ENCODE measurements around the gene NOP16.
"Not testable (repeated sequence)": the region's sequence is repeated elsewhere in the genome, so short reads cannot be mapped to it uniquely, and the experiment has no call there.

Gene NOP16

DNA sequence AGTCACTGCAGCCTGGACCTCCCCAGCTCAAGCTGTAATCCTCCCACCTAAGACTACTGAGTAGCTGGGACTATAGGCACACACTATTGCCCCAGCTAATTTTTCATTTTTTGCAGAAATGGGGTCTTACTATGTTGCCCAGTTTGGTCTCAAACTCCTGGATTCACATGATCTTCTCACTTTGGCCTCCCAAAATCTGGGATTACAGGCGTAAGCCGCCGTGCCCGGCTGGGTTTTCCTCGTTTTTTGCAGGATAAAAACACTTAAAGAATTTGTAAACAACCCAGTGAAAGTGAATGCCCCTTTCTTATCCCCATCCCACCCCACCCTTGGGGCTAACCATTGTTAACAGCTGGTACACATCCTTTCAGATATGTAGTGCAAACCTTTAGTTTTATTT, 20.2 kb upstream of the NOP16 start:
- DNase-seq = no peak

DNA sequence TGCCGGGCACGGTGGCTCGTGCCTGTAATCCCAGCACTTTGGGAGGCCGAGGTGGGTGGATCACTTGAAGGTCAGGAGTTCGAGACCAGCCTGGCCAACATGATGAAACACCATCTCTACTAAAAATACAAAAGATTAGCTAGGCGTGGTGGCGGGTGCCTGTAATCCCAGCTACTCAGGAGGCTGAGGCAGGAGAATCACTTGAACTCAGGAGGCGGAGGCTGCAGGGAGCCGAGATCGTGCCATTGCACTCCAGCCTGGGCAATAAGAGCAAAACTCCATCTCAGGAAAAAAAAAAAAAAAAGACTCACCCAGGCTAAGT, 19.8 kb upstream of the NOP16 start:
- DNase-seq = not testable (repeated sequence)

DNA sequence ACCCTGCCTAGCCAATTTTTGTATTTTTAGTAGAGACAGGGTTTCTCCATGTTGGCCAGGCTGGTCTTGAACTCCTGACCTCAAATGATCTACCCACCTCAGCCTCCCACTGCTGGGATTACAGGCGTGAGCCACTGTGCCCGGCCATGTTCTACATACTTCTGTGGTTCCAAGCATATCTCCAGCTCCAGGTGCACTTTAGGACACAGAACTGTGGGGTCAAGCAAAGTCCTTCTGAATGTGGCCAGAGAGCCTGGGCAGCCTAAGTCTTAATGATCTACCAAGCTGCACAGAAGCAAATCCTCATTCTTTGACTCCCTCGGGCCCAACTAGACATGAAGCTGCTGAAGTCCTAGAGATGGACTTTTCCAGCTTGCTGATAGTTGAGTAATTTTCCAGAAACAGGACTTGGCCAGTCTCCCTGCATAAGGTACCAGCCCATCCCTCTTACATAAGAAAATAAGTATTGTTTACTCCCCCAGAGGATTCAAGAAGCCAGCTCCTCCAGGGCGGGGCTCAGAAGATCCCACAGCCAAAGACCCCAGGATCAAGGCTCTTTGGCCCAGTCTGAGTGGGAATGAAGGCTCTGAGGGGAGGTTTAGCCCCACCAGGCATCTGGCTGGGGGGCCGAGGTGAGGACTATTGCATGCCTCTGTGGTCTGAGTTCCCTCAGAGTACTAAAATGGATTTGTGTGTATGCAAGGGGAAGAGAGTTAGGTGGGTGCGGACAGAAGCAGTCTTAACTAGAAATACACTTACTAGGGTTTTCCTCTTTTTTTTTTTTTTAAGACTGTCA, 19.3 kb upstream of the NOP16 start:
- no peak for DNase-seq

DNA sequence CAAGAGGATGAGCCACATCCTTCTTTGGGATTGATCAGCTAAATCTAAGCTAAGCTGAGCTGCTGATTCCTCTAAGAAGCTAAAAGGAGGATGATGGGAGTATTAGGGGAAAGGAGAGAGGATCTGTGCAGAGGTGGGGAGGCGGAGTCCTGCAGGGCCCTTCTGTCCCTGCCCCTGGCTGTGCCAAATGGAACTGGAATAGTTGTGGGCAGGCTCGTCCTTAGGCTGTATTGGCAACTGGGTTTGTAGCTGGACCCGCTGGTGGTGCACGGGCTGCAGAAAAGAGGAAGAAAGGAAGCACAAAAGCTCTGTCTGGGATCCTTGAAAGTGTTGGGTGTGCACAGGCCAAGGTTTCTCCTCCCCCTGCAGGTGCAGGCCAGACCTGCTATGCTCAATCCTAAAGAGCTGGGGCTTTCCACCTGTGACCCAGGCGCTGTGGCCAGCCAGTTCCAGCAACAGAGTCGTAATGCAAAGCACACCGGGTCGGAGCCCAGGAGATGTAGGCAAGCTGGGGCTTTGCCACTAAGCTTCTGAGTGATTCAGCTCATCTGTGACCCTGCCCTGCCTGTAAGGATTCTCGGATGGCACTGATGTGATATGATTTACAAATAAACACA, 18.1 kb upstream of the NOP16 start:
- DNase-seq = no peak

DNA sequence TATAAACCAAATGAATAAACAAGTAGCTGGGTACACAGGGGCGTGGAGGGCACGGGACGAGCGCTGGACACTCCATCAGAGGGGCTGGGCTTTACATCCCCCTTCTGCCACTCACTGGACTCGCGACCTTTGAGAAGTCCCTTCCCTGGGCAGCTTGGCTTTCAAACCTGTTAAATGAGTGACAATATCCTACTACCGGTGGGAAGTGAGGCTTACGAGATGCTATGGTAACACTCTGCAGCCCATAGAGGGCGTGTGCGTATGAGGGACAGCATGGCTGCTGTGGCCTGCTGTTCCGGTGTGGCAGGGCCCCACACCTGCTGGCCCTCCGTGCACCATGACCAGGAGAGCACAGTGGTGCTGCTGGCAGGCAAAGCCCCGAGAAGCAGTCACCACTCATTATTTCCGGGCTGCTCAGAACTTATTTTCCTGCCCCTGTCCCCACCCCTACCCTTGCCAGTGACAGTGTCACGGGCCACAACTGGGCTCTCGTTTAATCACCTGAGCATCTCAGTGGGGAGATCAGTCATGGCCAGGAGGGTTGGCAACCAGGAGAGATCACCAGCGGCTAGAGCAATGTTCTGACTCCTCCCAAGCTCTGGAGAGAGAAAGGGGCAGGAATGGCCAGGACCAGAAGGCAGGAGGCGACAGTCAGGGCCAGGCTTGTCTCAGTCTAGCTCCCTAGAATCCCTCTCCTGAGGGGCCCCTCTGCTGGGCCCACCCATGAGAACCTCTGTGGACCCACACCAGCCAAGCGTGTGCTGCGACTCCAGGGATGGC, 17.4 kb upstream of the NOP16 start:
- no peak for DNase-seq

DNA sequence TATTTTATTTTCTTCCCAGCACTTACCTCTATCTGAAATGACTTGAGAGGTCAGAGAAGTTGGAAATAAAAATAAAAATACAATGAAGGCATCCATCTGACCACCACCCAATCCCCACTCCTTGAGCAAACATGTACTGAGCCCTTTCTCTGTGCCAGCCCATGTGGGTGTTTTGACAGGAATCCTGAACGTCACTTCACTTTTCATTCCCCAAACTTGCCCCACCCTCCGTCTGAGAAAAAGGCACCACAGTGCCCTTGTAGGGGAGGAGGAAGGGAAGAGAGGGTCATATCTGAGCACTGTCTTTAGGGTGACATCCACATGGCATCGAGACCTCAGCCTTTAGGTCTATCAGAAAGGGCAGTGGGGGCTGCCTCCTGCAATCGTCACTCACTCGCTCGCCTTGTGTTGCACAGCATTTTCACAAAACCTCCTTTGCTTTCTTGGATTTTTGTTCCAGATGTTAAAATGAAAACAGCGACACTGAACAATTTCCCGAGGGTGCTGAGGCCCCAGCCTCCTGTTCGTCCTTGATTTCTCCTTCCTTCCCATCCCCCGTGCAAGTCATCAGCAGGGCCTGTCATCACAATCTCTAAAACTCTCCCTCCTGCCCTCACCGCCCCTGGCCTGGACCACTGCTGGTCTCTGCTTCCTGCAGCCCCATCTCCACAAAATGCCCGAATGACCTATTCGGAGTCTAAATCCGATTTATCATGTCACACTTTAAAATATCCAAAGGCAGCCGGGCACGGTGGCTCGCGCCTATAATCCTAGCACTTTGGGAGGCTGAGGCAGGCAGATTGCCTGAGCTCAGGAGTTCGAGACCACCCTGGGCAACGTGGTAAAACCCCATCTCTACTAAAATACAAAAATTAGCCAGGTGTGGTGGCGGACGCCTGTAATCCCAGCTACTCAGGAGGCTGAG, 13.1 kb upstream of the NOP16 start:
- DNase-seq = no peak

DNA sequence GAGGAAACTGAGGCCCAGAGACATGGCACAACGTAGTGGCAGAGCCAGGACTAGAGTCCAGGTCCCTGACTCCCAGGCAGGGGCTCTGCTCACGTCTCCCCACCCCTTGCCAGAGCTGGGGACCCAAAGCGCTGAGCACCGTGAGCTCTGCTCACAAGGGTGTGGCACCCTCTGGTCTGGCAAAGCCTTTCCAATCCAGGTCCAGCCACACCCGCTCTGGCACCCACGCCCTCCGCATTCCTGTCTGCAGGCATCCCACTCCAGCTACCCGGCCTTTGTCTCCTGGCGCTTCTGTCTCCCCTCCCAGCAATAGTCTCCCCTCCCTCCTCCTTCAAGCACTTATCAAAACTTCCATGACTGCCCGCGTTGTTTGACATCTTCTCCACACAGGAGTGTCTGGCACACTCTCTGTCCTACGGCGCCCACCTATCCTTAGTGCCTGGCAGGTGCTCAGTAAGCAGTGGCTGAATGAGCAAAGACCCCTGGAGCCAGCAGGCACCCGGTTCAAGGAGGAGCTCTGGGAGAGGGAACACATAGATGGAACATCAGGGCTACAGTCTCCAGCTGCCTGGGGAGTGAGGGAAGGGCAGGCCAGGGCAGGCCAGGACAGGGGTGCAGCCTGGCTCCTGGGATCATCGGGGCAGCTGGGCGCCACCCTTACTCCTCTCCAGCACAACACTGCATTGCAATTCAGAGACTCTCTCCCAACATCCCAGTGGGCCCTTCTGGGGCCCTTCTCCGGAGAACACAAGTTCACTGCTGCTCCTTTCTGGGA, 12.2 kb upstream of the NOP16 start:
- DNase-seq = no peak

DNA sequence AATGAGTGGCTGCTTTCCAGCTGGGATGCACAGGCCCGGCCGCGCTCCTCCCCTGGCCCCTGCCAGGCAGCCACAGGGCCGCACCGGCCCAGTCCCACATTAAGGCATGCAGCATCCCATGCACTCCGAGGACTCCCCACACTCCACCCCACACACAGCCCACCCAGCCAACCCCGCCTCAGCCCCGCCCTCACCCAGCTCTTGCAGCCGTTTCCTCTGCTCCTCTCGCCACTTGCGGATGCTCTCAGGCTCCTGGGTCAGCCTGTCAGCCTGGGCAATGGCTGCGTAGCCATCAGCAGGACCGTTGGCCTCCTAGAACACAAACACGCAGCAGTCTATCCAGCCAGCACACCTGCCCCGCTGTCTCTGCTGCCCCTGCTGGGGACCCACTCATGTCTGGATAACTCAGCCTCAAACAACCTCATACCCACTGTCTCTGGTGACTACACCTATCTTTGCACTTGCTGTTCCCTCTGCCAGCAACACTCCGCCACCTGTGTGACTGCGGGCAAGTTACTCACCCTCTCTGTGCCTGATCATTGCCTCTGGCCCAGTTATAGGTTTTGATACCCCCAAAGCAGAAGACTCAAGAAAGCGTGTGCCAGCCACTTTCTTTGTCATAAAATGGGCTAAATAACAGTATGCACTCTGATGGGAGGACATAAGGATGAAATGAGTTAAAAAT, 9.5 kb upstream of the NOP16 start:
- no peak for DNase-seq

DNA sequence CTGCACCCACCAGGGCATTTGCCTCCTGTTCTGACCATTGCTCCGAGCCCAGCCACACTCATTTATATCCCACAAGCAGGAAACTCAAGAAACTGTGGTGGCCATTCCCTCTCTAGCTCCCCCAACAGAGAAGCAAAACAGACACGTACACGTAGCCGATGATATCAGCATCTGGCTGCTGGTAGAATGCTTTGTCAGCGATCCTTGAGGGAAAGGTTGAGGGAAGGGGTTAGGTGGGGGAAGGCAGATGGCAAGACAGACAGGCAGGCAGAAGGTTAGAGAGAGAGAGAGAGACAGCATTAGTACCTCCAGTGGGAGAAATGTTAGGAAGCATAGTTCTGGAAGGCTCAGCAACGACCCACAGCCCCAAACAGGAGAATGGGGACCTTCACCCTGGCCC, 7.9 kb upstream of the NOP16 start:
- no peak for DNase-seq

DNA sequence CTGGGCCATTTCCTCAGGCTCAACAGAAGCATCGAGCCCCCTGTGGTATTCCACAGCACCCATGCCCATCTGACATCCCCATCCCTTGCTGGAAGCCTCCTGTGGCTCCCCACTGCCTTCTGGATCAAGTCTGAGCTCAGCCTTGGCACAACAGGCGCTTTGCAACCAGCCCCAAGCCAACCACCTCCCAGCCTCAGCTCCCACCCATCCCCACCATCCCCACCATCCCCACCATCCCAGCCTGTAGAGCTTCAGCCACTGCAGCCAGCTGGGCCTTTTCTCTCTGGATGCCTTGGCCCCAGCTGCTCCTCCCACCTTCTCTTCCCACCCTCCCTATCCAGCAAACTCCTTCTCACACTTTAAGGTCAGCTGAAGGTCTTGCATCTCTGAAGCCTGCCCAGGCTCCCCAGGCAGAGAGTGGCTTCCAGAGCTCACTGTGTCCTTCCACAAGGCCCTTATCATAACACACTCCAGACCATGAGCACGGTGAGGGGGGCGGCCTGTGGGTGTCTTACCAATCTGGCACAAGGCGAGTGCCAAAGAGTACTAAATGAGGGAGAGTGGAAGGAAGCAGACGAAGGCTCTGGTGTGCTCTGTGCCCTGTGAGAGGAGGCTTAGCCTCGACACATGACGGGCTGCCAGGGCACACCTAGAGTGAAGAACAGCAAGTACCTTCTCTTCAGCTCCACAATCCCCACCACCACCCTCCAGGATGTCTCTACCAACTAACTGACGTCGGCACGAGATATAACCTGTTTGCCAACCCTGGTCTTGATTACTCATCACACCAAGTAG, 6.7 kb upstream of the NOP16 start:
- no peak for DNase-seq

DNA sequence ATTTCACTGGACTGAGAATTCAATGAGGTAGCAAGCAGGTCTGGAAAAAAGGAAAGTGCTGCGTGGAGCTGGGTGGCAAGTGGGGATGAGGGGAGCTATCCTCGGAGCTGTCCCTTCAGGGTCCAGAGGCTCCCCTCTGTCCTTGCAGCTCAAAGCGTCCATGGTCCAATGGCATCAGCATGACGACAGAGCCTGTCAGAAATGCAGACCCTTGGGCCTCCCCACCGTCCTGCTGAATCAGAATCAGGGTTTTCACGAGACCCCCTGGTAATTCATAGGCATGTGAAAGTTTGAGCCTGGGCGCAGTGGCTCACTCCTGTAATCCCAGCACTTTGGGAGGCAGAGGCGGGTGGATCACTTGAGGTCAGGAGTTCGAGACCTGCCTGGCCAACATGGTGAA, 5.7 kb upstream of the NOP16 start:
- DNase-seq = no peak

DNA sequence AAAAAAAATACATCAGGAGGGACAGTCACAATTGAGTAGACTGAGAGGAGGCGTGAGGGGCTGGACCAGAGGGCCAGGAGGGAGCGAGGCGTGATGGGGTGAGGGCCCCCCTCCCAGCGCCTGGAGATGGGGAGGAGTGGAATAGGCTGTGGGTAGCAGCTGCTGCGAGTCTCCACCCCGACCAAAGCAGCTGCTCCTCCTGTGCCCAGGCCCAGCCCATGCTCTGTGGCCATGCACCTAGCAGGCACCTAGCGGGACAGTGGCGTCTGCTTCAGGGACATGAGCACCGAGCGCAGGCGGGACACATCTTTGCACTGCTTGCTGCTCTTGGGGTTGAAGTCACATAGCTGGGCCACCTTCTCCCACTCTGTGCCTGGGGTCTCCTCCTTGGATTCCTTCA, 4.1 kb upstream of the NOP16 start:
- no peak for DNase-seq

DNA sequence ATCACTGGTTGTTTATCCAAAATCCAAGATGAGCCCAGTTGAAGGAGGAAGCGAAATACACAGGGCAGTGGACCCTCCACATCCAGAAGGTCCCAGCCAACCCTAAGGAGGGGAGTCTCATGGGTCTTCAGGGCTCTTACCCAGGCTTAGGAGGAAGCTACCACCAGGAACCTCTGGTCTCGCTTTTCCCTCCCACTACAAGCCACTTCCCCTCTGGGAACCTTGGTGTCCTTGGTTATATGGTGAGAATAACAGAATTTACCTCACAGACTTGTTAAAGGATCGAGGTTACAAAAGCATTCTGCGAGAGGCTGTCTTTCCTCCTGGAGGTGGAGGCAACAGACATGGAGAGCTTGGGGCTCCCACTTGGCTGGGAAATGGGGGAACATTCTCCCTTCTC, 3.6 kb upstream of the NOP16 start:
- no peak for DNase-seq

DNA sequence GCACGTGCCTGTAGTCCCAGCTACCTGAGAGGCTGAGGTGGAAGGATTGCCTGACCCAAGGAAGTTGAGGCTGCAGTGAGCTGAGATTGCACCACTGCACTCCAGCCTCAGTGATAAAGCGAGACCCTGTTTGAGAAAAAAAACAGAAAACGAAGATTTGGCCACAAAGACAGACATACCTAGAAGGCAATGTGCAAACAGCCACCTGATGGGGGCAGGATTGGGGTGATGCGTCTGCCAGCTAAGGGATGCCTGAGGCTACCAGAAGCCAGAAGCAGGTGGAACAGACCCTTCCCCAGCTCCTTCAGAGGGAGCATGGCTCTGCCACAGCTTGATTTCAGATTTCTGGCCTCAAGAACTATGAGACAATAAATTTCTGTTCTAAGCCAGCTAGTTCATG, 3.1 kb upstream of the NOP16 start:
- DNase-seq = no peak

DNA sequence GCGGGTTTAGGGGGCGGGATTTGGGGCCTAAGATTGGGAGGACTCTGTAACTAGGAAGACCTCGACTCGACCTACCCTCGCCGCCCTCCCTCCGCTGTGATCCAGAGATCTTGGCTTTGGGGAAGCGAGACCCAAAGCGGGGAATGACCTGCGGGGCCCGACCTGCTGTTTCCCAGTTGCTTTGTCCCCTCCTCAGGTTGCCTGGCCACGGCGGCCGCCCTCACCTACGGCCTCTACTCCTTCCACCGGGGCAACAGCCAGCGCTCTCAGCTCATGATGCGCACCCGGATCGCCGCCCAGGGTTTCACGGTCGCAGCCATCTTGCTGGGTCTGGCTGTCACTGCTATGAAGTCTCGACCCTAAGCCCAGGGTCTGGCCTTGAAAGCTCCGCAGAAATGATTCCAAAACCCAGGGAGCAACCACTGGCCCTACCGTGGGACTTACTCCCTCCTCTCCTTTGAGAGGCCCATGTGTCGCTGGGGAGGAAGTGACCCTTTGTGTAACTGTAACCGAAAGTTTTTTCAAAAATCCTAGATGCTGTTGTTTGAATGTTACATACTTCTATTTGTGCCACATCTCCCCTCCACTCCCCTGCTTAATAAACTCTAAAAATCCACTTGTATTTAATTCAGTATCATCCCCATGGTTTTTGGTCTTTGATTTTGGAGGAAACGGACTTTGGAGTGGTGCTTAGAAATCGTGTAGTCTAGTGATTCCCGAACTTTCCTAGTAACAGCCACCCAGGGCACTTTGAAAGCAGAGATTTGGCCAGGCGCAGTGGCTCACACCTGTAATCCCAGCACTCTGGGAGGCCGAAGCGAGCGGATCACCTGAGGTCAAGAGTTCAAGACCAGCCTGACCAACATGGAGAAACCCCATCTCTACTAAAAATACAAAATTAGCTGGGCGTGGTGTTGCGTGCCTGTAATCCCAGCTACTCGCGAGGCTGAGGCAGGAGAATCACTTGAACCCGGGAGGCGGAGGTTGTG, 1.0 kb upstream of the NOP16 start:
- DNase-seq = no peak

DNA sequence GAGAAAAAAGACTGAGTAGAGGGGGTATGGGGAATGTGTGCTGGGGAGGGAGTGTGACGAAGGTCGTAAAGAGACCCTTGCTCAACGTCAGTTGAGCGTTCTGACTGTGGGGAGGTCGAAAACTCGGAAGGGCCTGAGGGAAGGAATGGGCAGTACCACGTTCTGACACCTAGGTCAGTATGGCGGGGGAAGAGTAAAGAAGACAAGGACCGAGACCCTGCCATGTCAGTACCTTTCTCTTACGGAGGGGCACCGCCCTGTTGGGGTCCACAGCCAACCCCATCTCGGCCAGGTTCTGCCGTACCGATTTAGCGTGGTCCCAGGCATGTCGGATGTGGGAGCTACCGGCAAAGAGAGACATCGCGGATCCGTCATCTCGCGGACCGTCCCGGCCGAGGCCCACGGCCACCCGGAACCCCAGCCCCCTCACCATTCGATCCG, 375 bp downstream of the NOP16 start:
- DNase-seq = no peak

DNA sequence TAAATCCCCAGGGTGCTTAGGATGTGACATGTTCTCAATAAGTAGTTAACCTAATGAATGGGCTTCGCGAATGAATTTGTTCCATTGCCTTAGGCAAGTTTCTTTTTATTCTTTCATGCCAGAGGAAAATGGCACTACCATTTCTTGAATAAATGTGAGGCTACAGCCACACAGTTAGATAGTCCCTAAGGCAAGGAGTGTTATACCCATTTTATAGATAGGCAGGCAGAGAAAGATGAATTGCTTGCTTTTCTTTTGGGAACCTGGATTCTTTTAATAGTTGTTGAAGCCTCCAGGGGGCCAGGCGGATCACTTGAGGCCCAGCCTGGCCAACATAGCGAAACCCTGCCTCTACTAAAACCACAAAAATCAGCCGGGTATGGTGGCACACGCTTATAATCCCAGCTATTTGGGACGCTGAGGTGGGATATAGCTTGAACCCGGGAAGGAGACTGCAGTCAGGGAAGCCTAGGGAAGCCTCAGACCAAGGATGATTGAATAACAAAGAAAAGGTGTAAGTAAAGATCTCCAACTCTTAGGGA, 943 bp downstream of the NOP16 start:
- no peak for DNase-seq

DNA sequence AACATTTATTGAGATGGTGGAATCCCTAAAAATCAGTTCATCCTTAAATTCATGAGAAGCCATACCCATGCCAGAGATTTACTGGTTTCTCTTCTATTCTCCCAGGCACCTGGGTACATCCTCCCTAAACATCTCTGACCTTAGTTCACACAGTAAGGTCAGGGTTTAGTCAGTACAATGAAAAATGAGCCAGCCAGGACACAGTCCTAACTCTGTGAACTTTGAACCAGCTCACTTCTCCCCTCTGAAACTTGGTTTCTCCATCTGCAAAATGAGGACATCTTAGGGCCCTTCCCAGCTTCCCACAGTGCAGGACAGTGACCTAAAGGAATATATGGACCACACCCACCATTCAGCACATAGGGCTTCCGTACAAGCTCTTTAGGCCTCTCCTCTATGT, 1.9 kb downstream of the NOP16 start:
- no peak for DNase-seq

DNA sequence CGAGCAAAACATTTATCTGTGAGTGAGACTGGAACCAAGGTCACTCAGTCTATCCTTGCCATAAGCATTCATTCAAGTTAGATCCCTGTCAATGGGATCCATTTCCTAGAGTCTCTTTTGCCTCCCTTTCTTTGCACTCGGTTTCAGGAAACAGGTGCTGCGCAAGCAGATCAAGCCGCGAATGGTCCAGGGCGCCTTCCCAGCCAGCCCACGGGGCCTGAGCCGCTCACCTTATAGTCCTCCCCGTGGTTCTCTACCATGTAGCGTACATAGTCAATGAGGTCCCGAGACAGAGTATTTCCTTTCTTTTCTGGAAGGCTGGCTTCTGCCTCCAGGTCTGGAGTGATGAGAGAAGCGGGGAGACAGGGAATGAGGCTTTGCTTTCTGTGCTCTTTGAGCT, 3.4 kb downstream of the NOP16 start:
- DNase-seq = no peak
